ENCODE results near the gene KLHL26. TPM values are rescaled to one million over a fixed set of nuclear protein-coding genes. Genes with fewer than 3 reads are reported as not detected.

KLHL26 gene
- total RNA-seq, 1 donor from 2014 or later = 12.3 TPM

DNA sequence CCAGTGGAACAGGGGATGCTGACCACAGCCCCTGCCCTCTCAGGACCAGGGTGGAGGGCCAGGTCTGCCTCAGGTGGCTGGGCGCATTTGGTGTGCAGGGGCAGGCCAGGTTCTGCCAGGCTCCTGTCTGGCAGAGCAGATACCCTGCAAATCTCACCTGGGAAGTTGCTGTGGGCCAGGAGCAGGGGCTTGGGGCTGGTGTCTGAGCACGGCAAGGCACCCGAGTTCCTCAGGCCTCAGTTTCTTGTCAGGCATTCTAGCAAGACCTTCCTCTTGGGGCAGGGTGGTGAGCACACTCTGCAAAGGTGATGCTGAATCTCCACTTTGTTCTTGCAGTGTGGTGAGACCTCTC, 47.8 kb downstream of the KLHL26 start:
- H3K4me3 Mint-ChIP-seq = peak overlapping the region; percentile 73
- peaks cover 18% of the 10 kb centered on the region for H3K4me1 Mint-ChIP-seq
- no peak for DNase-seq (ENCODE audit: low read depth, low spot score)
- no peaks in the 10 kb centered on the region for H3K27me3 Mint-ChIP-seq (ENCODE audit: low read depth)
- no peak overlapping the region for H3K27ac Mint-ChIP-seq (ENCODE audit: unreplicated experiment)
- H3K9me3 Mint-ChIP-seq = no peaks in the 10 kb centered on the region
- no peaks in the 10 kb centered on the region for H3K36me3 Mint-ChIP-seq (ENCODE audit: low read depth)
- TF ChIP-seq, protein P1, sequence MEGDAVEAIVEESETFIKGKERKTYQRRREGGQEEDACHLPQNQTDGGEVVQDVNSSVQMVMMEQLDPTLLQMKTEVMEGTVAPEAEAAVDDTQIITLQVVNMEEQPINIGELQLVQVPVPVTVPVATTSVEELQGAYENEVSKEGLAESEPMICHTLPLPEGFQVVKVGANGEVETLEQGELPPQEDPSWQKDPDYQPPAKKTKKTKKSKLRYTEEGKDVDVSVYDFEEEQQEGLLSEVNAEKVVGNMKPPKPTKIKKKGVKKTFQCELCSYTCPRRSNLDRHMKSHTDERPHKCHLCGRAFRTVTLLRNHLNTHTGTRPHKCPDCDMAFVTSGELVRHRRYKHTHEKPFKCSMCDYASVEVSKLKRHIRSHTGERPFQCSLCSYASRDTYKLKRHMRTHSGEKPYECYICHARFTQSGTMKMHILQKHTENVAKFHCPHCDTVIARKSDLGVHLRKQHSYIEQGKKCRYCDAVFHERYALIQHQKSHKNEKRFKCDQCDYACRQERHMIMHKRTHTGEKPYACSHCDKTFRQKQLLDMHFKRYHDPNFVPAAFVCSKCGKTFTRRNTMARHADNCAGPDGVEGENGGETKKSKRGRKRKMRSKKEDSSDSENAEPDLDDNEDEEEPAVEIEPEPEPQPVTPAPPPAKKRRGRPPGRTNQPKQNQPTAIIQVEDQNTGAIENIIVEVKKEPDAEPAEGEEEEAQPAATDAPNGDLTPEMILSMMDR (conservative IDR thresholded peaks at IDR 0.05) = no peak

DNA sequence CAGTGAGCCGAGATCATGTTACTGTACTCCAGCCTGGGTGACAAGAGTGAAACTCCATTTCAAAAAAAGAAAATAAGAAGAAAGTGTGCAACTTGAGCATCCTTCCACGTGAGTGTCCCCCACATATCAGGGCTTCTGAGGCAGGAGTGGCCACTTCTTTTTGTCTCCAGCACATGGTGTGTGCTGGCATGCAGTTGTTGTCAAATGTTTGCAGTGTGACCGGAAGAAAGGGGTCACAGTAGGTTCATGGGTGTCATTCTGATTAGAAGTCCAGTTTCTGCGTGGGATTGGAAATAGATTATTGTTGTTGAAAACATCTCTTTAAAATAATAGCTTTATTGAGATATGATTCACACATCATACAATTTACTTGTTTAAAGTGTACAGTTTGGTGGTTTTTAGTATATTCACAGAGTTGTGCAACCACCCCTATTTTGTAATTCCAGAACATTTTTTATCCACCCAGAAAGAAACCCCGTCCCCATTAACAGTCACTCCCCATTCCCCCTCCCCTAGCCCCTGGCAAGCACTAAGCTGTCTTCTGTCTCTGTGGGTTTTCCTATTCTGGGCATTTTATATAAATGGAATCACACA, 48.9 kb downstream of the KLHL26 start:
- peak overlapping the region; percentile 73 for H3K4me3 Mint-ChIP-seq
- no peaks in the 10 kb centered on the region for H3K36me3 Mint-ChIP-seq (ENCODE audit: low read depth)
- no peaks in the 10 kb centered on the region for H3K9me3 Mint-ChIP-seq
- DNase-seq (ENCODE audit: low read depth, low spot score) = no peak
- peaks cover 18% of the 10 kb centered on the region for H3K4me1 Mint-ChIP-seq
- TF ChIP-seq, protein P1 (conservative IDR thresholded peaks at IDR 0.05) = no peak
- H3K27me3 Mint-ChIP-seq (ENCODE audit: low read depth) = no peaks in the 10 kb centered on the region
- no peak overlapping the region for H3K27ac Mint-ChIP-seq (ENCODE audit: unreplicated experiment)

DNA sequence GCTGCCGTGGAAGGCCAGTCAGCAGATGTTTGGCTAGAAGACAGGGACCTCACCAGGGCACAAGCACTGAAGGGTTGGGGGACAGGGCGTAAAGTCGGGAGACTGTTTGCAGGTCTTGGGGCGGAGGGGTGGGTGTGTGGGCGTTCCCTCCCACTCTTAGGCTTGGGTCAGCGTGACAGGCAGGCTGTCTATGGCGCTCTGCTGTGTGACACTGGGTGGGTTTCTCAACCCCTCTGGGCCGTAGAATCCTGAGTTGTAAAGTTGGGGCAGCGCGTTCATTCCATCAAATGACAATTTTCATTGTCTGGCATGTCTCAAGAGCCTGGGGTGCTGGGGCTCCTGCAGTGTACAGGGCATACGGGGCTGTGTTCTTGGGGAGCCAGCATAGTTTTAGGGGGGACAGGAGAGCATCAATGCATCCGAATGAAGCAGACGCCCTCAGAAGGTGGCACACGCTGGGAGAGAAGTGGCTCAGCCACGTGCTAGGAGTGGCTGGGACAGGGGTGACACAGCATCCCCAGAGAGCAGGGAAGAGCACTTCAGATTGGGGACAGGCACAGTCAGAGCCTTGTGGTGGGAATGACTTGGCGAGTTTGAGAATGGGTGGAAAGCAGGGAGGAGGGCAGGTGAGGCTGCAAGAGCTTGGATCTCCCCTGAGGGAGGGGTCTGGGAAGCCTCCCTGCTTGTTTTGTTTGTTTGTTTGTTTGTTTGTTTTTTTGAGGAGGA, 51.1 kb downstream of the KLHL26 start:
- no peak overlapping the region for H3K4me3 Mint-ChIP-seq
- no peaks in the 10 kb centered on the region for H3K36me3 Mint-ChIP-seq (ENCODE audit: low read depth)
- TF ChIP-seq, protein P1 (conservative IDR thresholded peaks at IDR 0.05) = no peak
- H3K27ac Mint-ChIP-seq (ENCODE audit: unreplicated experiment) = no peak overlapping the region
- DNase-seq (ENCODE audit: low read depth, low spot score) = no peak
- peaks cover 15% of the 10 kb centered on the region for H3K4me1 Mint-ChIP-seq
- no peaks in the 10 kb centered on the region for H3K27me3 Mint-ChIP-seq (ENCODE audit: low read depth)
- H3K9me3 Mint-ChIP-seq = no peaks in the 10 kb centered on the region

GRCh38 chr19:18696023-18696422, 59.2 kb downstream of the KLHL26 start:
- H3K27me3 Mint-ChIP-seq (ENCODE audit: low read depth) = peaks cover 2% of the 10 kb centered on the region
- H3K36me3 Mint-ChIP-seq (ENCODE audit: low read depth) = no peaks in the 10 kb centered on the region
- no peak overlapping the region for H3K27ac Mint-ChIP-seq (ENCODE audit: unreplicated experiment)
- no peak overlapping the region for H3K4me3 Mint-ChIP-seq
- DNase-seq (ENCODE audit: low read depth, low spot score) = no peak
- peaks cover 5% of the 10 kb centered on the region for H3K4me1 Mint-ChIP-seq
- TF ChIP-seq, protein P1 (conservative IDR thresholded peaks at IDR 0.05) = no peak
- no peaks in the 10 kb centered on the region for H3K9me3 Mint-ChIP-seq

DNA sequence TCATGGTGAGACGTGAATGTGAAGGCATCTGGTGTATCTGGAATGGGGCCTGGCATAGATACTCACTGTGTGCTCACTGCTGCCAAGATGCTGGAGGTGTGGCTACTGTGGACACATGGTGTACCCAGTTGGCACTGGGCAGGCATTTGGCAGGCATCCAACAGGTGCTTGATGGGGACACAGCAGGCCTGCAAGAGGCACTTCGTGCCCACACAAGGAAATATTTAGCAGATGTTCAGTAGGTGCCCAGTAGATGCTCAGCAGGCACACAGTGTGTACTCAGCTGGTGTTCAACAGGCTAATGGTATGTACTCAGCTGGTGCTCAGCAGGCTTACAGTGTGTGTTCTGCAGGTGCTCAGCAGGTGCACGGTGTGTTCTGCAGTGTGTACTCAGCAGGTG, 60.9 kb downstream of the KLHL26 start:
- Mint-ChIP-seq H3K9me3 (no peaks in the 10 kb centered on the region), H3K27ac (ENCODE audit: unreplicated experiment) (no peak overlapping the region), H3K4me3 (no peak overlapping the region), H3K27me3 (ENCODE audit: low read depth) (peaks cover 2% of the 10 kb centered on the region), H3K4me1 (peaks cover 9% of the 10 kb centered on the region), H3K36me3 (ENCODE audit: low read depth) (no peaks in the 10 kb centered on the region)
- no peak for DNase-seq (ENCODE audit: low read depth, low spot score)
- TF ChIP-seq, protein P1 (conservative IDR thresholded peaks at IDR 0.05) = no peak
